OCI-LY3 (cell line): Measurements from ENCODE around the gene LINC01488.

ENCODE experiments used
- H2AFZ ChIP-seq: fragments of 200-600, 300-600 bp; shearing (Covaris generic); 2 replicates; pipeline ENCODE4 v1.6.0; 2014; ENCODE audit warnings: antibody characterized with exemption, low read depth, low read length
- H3K27ac ChIP-seq: fragments of 200-600, 300-600 bp; sonication (generic); 2 replicates; pipeline ENCODE4 v1.5.1; 2014; ENCODE audit warnings: mild to moderate bottlenecking, low read length, moderate library complexity, mixed read lengths
- H3K27me3 ChIP-seq: fragments of 200-600, 300-600 bp; sonication (generic); 2 replicates; pipeline ENCODE4 v1.6.1; 2014; ENCODE audit warnings: low read depth, low read length, mixed read lengths
- H3K36me3 ChIP-seq: fragments of 200-600, 300-600 bp; sonication (generic); replicated peaks from 2 replicates; pipeline ENCODE3; 2014; ENCODE audit warnings: low read depth, low read length, mixed read lengths
- H3K4me1 ChIP-seq: fragments of 300-600, 200-600 bp; sonication (generic); 2 replicates; pipeline ENCODE4 v1.6.1; 2014; ENCODE audit warnings: low read length, mixed read lengths
- H3K4me2 ChIP-seq: fragments of 200-600, 300-600 bp; sonication (generic); 2 replicates; pipeline ENCODE4 v1.6.1; 2014; ENCODE audit warnings: low read length, mixed read lengths
- H3K4me3 ChIP-seq: fragments of 300-600, 200-600 bp; sonication (generic); 2 replicates; pipeline ENCODE4 v1.5.1; 2014; ENCODE audit warnings: antibody characterized with exemption, mild to moderate bottlenecking, low read length, moderate library complexity
- H3K79me2 ChIP-seq: fragments of 300-600, 200-600 bp; shearing (Covaris generic); 2 replicates; pipeline ENCODE4 v1.6.1; 2014; ENCODE audit warnings: mild to moderate bottlenecking, low read length, mixed read lengths
- H3K9ac ChIP-seq: fragments of 300-600, 200-600 bp; shearing (Covaris generic); 2 replicates; pipeline ENCODE4 v1.6.0; 2014; ENCODE audit warnings: mild to moderate bottlenecking, low read length, moderate library complexity
- H3K9me3 ChIP-seq: fragments of 200-600, 300-600 bp; shearing (Covaris generic); 2 replicates; pipeline ENCODE4 v1.6.1; 2014; ENCODE audit warnings: low read length, mixed read lengths; ENCODE audit not compliant: insufficient read depth
- H4K20me1 ChIP-seq: fragments of 200-600, 300-600 bp; sonication (generic); 2 replicates; pipeline ENCODE4 v1.6.1; 2016; ENCODE audit warnings: low read length, mixed read lengths; ENCODE audit not compliant: insufficient read depth
- EZH2phosphoT487 ChIP-seq: fragments of 200-600 bp; shearing (Covaris generic); IDR thresholded peaks from 2 replicates; pipeline ENCODE4 v1.6.1; 2018; ENCODE audit warnings: antibody characterized with exemption, mixed run types, low read depth
- TF ChIP-seq, protein P1 (sequence below): fragments of 200-600, 300-600 bp; sonication (generic); IDR thresholded peaks from 2 replicates; pipeline ENCODE4 v1.5.1; 2014; ENCODE audit warnings: antibody characterized with exemption, low read length, low read depth

LINC01488 gene

DNA sequence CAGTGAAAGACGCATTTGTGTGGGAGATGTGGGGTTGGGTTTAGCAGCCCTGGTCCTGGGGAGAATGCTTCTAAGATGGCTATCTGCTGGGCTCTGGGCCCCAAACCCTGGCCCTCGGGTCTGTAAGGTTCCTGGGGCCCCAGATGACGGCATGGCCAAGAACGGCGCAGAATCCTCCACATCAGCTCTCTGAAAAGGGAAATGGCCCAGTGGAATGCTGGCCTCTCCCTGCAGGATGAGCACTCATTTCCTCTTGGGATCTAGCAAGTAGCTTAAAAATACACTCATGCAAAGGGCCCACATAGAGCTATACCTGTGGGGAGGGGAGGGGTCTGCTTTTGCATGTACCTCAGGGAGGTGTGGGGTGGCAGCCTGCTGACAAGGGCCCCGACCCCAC is 37.5 kb upstream of the LINC01488 start:
- H2AFZ ChIP-seq: no peak overlapping the region
- H3K9ac ChIP-seq: peak overlapping the region; percentile 82
- no peaks in the 10 kb centered on the region for H3K9me3 ChIP-seq
- peak overlapping the region; percentile 98 for H3K4me2 ChIP-seq
- peak overlapping the region; percentile 93 for H3K27ac ChIP-seq
- H4K20me1 ChIP-seq: no peaks in the 10 kb centered on the region
- peaks cover 32% of the 10 kb centered on the region for H3K4me1 ChIP-seq
- peak overlapping the region; percentile 75 for H3K4me3 ChIP-seq
- no peaks in the 10 kb centered on the region for H3K27me3 ChIP-seq
- TF ChIP-seq EZH2phosphoT487: no peak
- TF ChIP-seq, protein P1, sequence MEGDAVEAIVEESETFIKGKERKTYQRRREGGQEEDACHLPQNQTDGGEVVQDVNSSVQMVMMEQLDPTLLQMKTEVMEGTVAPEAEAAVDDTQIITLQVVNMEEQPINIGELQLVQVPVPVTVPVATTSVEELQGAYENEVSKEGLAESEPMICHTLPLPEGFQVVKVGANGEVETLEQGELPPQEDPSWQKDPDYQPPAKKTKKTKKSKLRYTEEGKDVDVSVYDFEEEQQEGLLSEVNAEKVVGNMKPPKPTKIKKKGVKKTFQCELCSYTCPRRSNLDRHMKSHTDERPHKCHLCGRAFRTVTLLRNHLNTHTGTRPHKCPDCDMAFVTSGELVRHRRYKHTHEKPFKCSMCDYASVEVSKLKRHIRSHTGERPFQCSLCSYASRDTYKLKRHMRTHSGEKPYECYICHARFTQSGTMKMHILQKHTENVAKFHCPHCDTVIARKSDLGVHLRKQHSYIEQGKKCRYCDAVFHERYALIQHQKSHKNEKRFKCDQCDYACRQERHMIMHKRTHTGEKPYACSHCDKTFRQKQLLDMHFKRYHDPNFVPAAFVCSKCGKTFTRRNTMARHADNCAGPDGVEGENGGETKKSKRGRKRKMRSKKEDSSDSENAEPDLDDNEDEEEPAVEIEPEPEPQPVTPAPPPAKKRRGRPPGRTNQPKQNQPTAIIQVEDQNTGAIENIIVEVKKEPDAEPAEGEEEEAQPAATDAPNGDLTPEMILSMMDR: no peak
- H3K79me2 ChIP-seq: no peaks in the 10 kb centered on the region
- no peaks in the 10 kb centered on the region for H3K36me3 ChIP-seq

DNA sequence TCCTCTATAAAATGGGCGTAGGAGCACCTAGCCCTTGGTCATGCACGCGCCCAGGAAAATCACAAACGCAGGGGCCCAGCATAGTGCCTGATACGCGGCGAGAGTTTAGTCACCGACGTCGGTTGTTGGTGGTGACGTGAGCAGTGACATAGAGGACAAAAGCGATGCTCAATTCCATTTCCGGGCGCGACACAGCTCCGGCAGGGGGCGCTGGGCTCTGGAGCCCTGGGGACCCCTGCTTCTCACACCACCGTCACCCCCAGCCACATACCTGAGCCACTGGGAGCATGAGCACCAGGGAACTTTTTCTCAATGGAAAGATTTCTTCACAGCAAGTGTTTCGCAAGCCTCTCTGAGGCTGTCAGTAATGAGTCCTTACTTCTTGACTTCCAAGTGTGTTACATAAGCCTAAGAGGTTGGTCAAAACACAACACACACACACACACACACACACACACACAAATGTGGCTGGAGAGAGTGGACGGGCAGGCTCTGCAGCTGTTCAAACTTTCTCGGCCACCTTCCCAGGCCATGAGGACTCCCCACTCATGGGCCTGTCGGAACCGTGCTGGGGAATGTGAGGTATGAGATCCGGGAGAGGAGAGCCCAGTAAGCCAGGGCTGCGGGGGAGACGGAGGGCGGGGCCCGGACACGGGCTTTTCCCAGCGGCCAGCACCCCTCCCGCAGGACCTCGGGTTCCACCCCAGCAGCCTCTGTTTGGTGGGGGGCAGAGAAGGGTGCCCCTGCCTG is 36.9 kb upstream of the LINC01488 start:
- Histone ChIP-seq H3K9ac (peak overlapping the region; percentile 82; the same call in 1 of the 2 replicates), H3K4me3 (peak overlapping the region; percentile 75)

DNA sequence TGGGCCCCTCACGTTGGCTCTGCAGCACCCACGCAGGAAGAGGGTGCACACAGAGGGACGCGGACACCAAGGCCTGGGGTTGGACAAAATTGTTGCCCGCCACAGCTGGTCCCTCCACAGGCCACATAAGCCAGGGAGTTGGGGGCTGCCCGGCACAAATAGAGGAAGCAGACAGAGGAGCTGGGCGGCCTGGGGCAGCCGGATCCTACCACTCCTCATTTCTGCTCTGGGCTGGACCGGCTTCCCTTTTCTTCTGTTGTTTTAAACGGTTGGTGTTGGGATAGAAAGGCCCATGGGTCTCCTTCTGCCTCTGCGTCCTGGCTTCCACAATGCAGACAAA is 36.4 kb upstream of the LINC01488 start:
- no peaks in the 10 kb centered on the region for H3K9me3 ChIP-seq
- H3K4me1 ChIP-seq: peaks cover 40% of the 10 kb centered on the region
- TF ChIP-seq, protein P1: no peak
- no peak for TF ChIP-seq EZH2phosphoT487
- no peaks in the 10 kb centered on the region for H3K27me3 ChIP-seq
- H3K4me2 ChIP-seq: no peak overlapping the region
- no peaks in the 10 kb centered on the region for H3K79me2 ChIP-seq
- no peaks in the 10 kb centered on the region for H3K36me3 ChIP-seq
- H4K20me1 ChIP-seq: no peaks in the 10 kb centered on the region
- H2AFZ ChIP-seq: no peak overlapping the region
- no peak overlapping the region for H3K27ac ChIP-seq
- H3K4me3 ChIP-seq: no peak overlapping the region
- H3K9ac ChIP-seq: no peak overlapping the region

More for the DNA sequence above, 36.9 kb upstream of the LINC01488 start:
- Histone ChIP-seq H3K4me2 (peak overlapping the region; percentile 98), H2AFZ (no peak overlapping the region), H3K9me3 (no peaks in the 10 kb centered on the region), H4K20me1 (no peaks in the 10 kb centered on the region), H3K27me3 (no peaks in the 10 kb centered on the region), H3K4me1 (peaks cover 37% of the 10 kb centered on the region), H3K79me2 (no peaks in the 10 kb centered on the region), H3K27ac (peak overlapping the region; percentile 93), H3K36me3 (no peaks in the 10 kb centered on the region)
- no peak for TF ChIP-seq EZH2phosphoT487
- TF ChIP-seq, protein P1: no peak

DNA sequence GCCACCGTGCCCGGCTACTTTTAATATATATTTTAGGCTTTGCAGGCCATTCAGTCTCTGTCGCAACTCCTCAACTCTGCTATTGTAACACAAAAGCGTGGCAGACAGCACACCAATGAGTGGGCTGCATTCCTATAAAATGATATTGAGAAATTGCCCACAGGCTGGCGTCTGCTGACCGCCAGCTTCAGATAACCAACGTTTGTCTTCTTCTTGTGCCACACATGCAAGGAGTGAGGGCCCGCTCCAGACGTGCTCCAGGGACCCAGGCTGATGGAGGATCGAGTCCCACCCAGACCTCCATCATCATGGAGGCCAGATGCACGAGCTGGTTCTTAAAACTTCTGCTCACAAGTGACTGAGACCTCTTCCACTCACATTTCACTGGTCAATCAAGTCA is 35.4 kb upstream of the LINC01488 start:
- peaks cover 40% of the 10 kb centered on the region for H3K4me1 ChIP-seq

More for the DNA sequence above, 35.4 kb upstream of the LINC01488 start:
- Histone ChIP-seq H3K9ac (no peak overlapping the region), H3K27ac (no peak overlapping the region), H4K20me1 (no peaks in the 10 kb centered on the region), H2AFZ (no peak overlapping the region), H3K36me3 (no peaks in the 10 kb centered on the region), H3K4me2 (no peak overlapping the region), H3K27me3 (no peaks in the 10 kb centered on the region), H3K4me3 (no peak overlapping the region), H3K9me3 (no peaks in the 10 kb centered on the region), H3K79me2 (no peaks in the 10 kb centered on the region)
- TF ChIP-seq EZH2phosphoT487: no peak
- TF ChIP-seq, protein P1: no peak
